H9 (cell line): Measurements from ENCODE around the gene WASF3. TPM values are rescaled to one million over a fixed set of nuclear protein-coding genes. Genes with fewer than 3 reads are reported as not detected.

ENCODE experiments used
- DNase-seq: peaks from one replicate; pipeline ENCODE4 v3.0.0-alpha.2; 2017
- H2AFZ ChIP-seq: one replicate; pipeline ENCODE4 v1.6.1; 2013; ENCODE audit warnings: mild to moderate bottlenecking, low read length, control low read depth, moderate library complexity
- H2AK5ac ChIP-seq: 2 replicates; pipeline ENCODE4 v1.6.1; 2013; ENCODE audit warnings: low read length, control low read depth, mixed read lengths; ENCODE audit not compliant: insufficient read length
- H2BK120ac ChIP-seq: one replicate; pipeline ENCODE4 v1.6.1; 2013; ENCODE audit warnings: low read depth, mild to moderate bottlenecking, low read length, control low read depth, inconsistent platforms; ENCODE audit not compliant: poor library complexity, severe bottlenecking
- H2BK12ac ChIP-seq: 2 replicates; pipeline ENCODE4 v1.6.1; 2013; ENCODE audit warnings: low read length, control low read depth, mixed read lengths, low read depth; ENCODE audit not compliant: insufficient read length
- H2BK15ac ChIP-seq: 2 replicates; pipeline ENCODE4 v1.6.1; 2013; ENCODE audit warnings: low read depth, low read length, control low read depth
- H2BK20ac ChIP-seq: one replicate; pipeline ENCODE4 v1.6.1; 2013; ENCODE audit warnings: low read depth, mild to moderate bottlenecking, low read length, control low read depth, inconsistent platforms; ENCODE audit not compliant: poor library complexity, severe bottlenecking
- H2BK5ac ChIP-seq: 2 replicates; pipeline ENCODE4 v1.6.1; 2013; ENCODE audit warnings: low read length, control low read depth, mixed read lengths; ENCODE audit not compliant: insufficient read length
- H3K14ac ChIP-seq: 2 replicates; pipeline ENCODE4 v1.6.1; 2013; ENCODE audit warnings: low read length, control low read depth; ENCODE audit not compliant: insufficient read depth
- H3K18ac ChIP-seq: 2 replicates; pipeline ENCODE4 v1.6.1; 2013; ENCODE audit warnings: low read depth, mild to moderate bottlenecking, mixed read lengths, low read length, control low read depth; ENCODE audit not compliant: insufficient read length
- H3K23ac ChIP-seq: 2 replicates; pipeline ENCODE4 v1.6.1; 2013; ENCODE audit warnings: low read length, control low read depth, mixed read lengths, low read depth; ENCODE audit not compliant: insufficient read length
- H3K23me2 ChIP-seq: 2 replicates; pipeline ENCODE4 v1.6.1; 2013; ENCODE audit warnings: low read depth, mild to moderate bottlenecking, mixed read lengths, low read length, control low read depth; ENCODE audit not compliant: insufficient read length, poor library complexity, severe bottlenecking
- H3K27ac ChIP-seq: 2 replicates; pipeline ENCODE4 v1.5.1; 2013; ENCODE audit warnings: low read length, control low read depth, mixed read lengths, low read depth; ENCODE audit not compliant: insufficient read length
- H3K27me3 ChIP-seq: 2 replicates; pipeline ENCODE4 v1.6.1; 2013; ENCODE audit warnings: low read length, control low read depth, inconsistent platforms; ENCODE audit not compliant: insufficient read depth
- H3K4ac ChIP-seq: 2 replicates; pipeline ENCODE4 v1.6.1; 2013; ENCODE audit warnings: low read depth, mild to moderate bottlenecking, control low read depth, inconsistent platforms, low read length, moderate library complexity
- H3K4me1 ChIP-seq: 2 replicates; pipeline ENCODE4 v1.6.1; 2013; ENCODE audit warnings: low read length, control low read depth, inconsistent platforms; ENCODE audit not compliant: insufficient read depth
- H3K4me2 ChIP-seq: 2 replicates; pipeline ENCODE4 v1.6.1; 2013; ENCODE audit warnings: low read length, control low read depth, mixed read lengths; ENCODE audit not compliant: insufficient read length, insufficient read depth
- H3K56ac ChIP-seq: 2 replicates; pipeline ENCODE4 v1.6.1; 2013; ENCODE audit warnings: low read depth, mild to moderate bottlenecking, mixed read lengths, low read length, control low read depth; ENCODE audit not compliant: insufficient read length
- H3K79me1 ChIP-seq: 2 replicates; pipeline ENCODE4 v1.6.1; 2013; ENCODE audit warnings: low read depth, mild to moderate bottlenecking, moderate library complexity, low read length, control low read depth, inconsistent platforms; ENCODE audit not compliant: insufficient read depth, poor library complexity, severe bottlenecking
- H3K79me2 ChIP-seq: 2 replicates; pipeline ENCODE4 v1.6.1; 2013; ENCODE audit warnings: low read length, control low read depth, inconsistent platforms; ENCODE audit not compliant: insufficient read depth
- H3K9ac ChIP-seq: 2 replicates; pipeline ENCODE4 v1.6.1; 2013; ENCODE audit warnings: low read length, control low read depth, mixed read lengths; ENCODE audit not compliant: insufficient read length; ENCODE audit errors: extremely low read depth
- H3K9me3 ChIP-seq: one replicate; pipeline ENCODE4 v1.6.1; 2013; ENCODE audit warnings: low read depth, low read length, inconsistent platforms; ENCODE audit not compliant: control insufficient read depth
- H3T11ph ChIP-seq: one replicate; pipeline ENCODE4 v1.6.1; 2013; ENCODE audit warnings: mild to moderate bottlenecking, low read length, control low read depth, inconsistent platforms
- H4K20me1 ChIP-seq: one replicate; pipeline ENCODE4 v1.6.1; 2013; ENCODE audit not compliant: control insufficient read depth, insufficient read length, insufficient read depth
- H4K5ac ChIP-seq: 2 replicates; pipeline ENCODE4 v1.6.1; 2013; ENCODE audit warnings: low read depth, mild to moderate bottlenecking, mixed read lengths, low read length, control low read depth; ENCODE audit not compliant: insufficient read length
- H4K8ac ChIP-seq: replicated peaks from 2 replicates; pipeline ENCODE4 v1.6.1; 2013; ENCODE audit warnings: low read length, control low read depth, mixed read lengths, low read depth; ENCODE audit not compliant: insufficient read length
- H4K91ac ChIP-seq: 2 replicates; pipeline ENCODE4 v1.6.1; 2013; ENCODE audit warnings: low read depth, mild to moderate bottlenecking, moderate library complexity, mixed read lengths, low read length, control low read depth; ENCODE audit not compliant: insufficient read length
- H3K27ac Mint-ChIP-seq, 3 experiments: 2 replicates in 2 of 3; 3 replicates in 1 of 3; pipeline ENCODE4 v1.8.0; 2020 to 2021; ENCODE audit warnings: mixed read lengths in 3 of 3, mild to moderate bottlenecking in 1 of 3, moderate library complexity in 1 of 3
- H3K27me3 Mint-ChIP-seq: 2 replicates; pipeline ENCODE4 v1.8.0; 2021; ENCODE audit warnings: low read depth, mild to moderate bottlenecking, moderate library complexity, mixed read lengths
- H3K36me3 Mint-ChIP-seq, 3 experiments: 2 replicates in 2 of 3; 3 replicates in 1 of 3; pipeline ENCODE4 v1.8.0; 2020 to 2021; ENCODE audit warnings: low read depth in 3 of 3, mixed read lengths in 3 of 3; ENCODE audit not compliant: insufficient read depth in 1 of 3
- H3K4me1 Mint-ChIP-seq, 2 experiments: 2 replicates each; pipeline ENCODE4 v1.8.0; 2020; ENCODE audit warnings: mixed read lengths in 2 of 2
- H3K4me3 Mint-ChIP-seq, 2 experiments: 2 replicates in 1 of 2; 3 replicates in 1 of 2; pipeline ENCODE4 v1.8.0; 2020 to 2021; ENCODE audit warnings: mild to moderate bottlenecking in 2 of 2, mixed read lengths in 2 of 2, moderate library complexity in 1 of 2
- H3K9me3 Mint-ChIP-seq, 2 experiments: 2 replicates in 1 of 2; 3 replicates in 1 of 2; pipeline ENCODE4 v1.8.0; 2020; ENCODE audit warnings: mild to moderate bottlenecking in 2 of 2, mixed read lengths in 2 of 2, moderate library complexity in 1 of 2
- CTCF ChIP-seq: fragments of 200-600 bp; sonication (generic); conservative IDR thresholded peaks from 3 replicates; pipeline ENCODE4 v1.8.0; 2021; ENCODE audit warnings: antibody characterized with exemption, mild to moderate bottlenecking
- WGBS: extraction: QIAGEN DNeasy Blood & Tissue Kit; methylation state at CpG from one replicate; pipeline ENCODE4 v1.1.7; 2013; ENCODE audit warnings: missing lambda C conversion rate, low lambda C conversion rate, mixed read lengths; ENCODE audit not compliant: insufficient read length; ENCODE audit errors: extremely low coverage; 5-methylcytosine and 5-hydroxymethylcytosine counted together
- total RNA-seq: library from RNA; stranded (reverse); gene quantifications from 2 replicates; pipeline ENCODE4 v1.2.1, GENCODE V29; 2021

WASF3 gene
- total RNA-seq, 1 experiment from 2014 or later = 22.2 TPM

GRCh38 chr13:26707122-26708006 is 149.9 kb downstream of the WASF3 start:
- TF ChIP-seq CTCF = peak; percentile 82
- no peak overlapping the region for H2BK120ac ChIP-seq

More at GRCh38 chr13:26707122-26708006, 149.9 kb downstream of the WASF3 start:
- H3K23ac ChIP-seq = no peak overlapping the region
- H2AFZ ChIP-seq = no peak overlapping the region
- no peak overlapping the region for H4K91ac ChIP-seq
- H3K23me2 ChIP-seq = no peaks in the 10 kb centered on the region
- H3K18ac ChIP-seq = no peak overlapping the region
- Mint-ChIP-seq H3K4me1 (peaks cover 20 to 24% of the 10 kb centered on the region in 2 experiments), H3K27ac (no peak overlapping the region), H3K9me3 (peaks cover 5 to 7% of the 10 kb centered on the region in 2 experiments), H3K4me3 (no peak overlapping the region), H3K27me3 (peaks cover 8% of the 10 kb centered on the region), H3K36me3 (peaks cover under 1 to 5% (median 2%) of the 10 kb centered on the region in 3 experiments; a peak in 5 of 7 replicates)
- no peak overlapping the region for H2AK5ac ChIP-seq
- no CpG with 5 or more reads among the region's 13 CpGs for WGBS
- H2BK12ac ChIP-seq = no peak overlapping the region
- no peak overlapping the region for H2BK20ac ChIP-seq
- no peak overlapping the region for H4K8ac ChIP-seq
- no peaks in the 10 kb centered on the region for H3K9me3 ChIP-seq
- H4K20me1 ChIP-seq = no peaks in the 10 kb centered on the region
- H3K79me1 ChIP-seq = no peaks in the 10 kb centered on the region
- H3K9ac ChIP-seq = no peak overlapping the region
- H3K79me2 ChIP-seq = no peaks in the 10 kb centered on the region
- H3K14ac ChIP-seq = no peak overlapping the region
- H3K4me2 ChIP-seq = no peak overlapping the region
- H2BK5ac ChIP-seq = no peak overlapping the region
- H3K56ac ChIP-seq = no peak overlapping the region
- no peak overlapping the region for H4K5ac ChIP-seq
- no peak overlapping the region for H3K27ac ChIP-seq
- no peaks in the 10 kb centered on the region for H3K27me3 ChIP-seq
- H3T11ph ChIP-seq = no peak overlapping the region
- H3K4ac ChIP-seq = no peak overlapping the region
- peak; percentile 78 for DNase-seq
- H2BK15ac ChIP-seq = no peak overlapping the region
- H3K4me1 ChIP-seq = no peaks in the 10 kb centered on the region
